PC-3 (cell line): Measurements from ENCODE around the gene DLG1. TPM values are rescaled to one million over a fixed set of nuclear protein-coding genes. Genes with fewer than 3 reads are reported as not detected.

Experiments
- ATAC-seq: fragments of 200-7000 bp; cut with Tn5 transposase; 2 replicates; pipeline ENCODE4 v1.9.1; 2020; ENCODE audit warnings: mild to moderate bottlenecking, moderate library complexity
- BruUV-seq: library from RNA; stranded (reverse); fragments of 400-500 nt; replicated peaks from 2 replicates; lab custom pipeline; 2021; lab: Mats Ljungman, UMichigan
- CTCF ChIA-PET: fragments of 300-600 bp; sonication (Branson Sonifier 250); formaldehyde crosslinking; loops from one replicate; lab custom pipeline; 2022; ENCODE audit warnings: antibody characterized with exemption; lab: Charles Lee
- POLR2A ChIA-PET: fragments of 300-600 bp; sonication (Branson Sonifier 250); formaldehyde crosslinking; loops from one replicate; lab custom pipeline; 2022; ENCODE audit warnings: antibody characterized with exemption; ENCODE audit not compliant: unreplicated experiment; lab: Charles Lee
- DNase-seq: peaks from one replicate; pipeline ENCODE4 v3.0.0-alpha.2; 2015
- H2AFZ ChIP-seq: fragments of 300-600 bp; sonication (generic); 2 replicates; pipeline ENCODE4 v1.6.0; 2016; ENCODE audit warnings: antibody characterized with exemption, low read length
- H3F3A ChIP-seq: fragments of 300-600 bp; sonication (generic); one replicate; pipeline ENCODE4 v1.6.0; 2017; ENCODE audit warnings: antibody characterized with exemption, low read length, control low read depth, mild to moderate bottlenecking; ENCODE audit not compliant: unreplicated experiment
- H3K27ac ChIP-seq: fragments of 300-600 bp; sonication (generic); 2 replicates; pipeline ENCODE4 v1.5.1; 2016; ENCODE audit warnings: mild to moderate bottlenecking, low read length
- H3K27me3 ChIP-seq: fragments of 300-600 bp; sonication (generic); 2 replicates; pipeline ENCODE4 v1.6.1; 2016; ENCODE audit warnings: low read length, mixed read lengths
- H3K36me3 ChIP-seq: fragments of 300-600 bp; sonication (generic); 2 replicates; pipeline ENCODE4 v1.6.1; 2016; ENCODE audit warnings: low read depth, mixed run types, low read length, mixed read lengths
- H3K4me1 ChIP-seq: fragments of 300-600 bp; sonication (generic); 2 replicates; pipeline ENCODE4 v1.5.1; 2016; ENCODE audit warnings: low read length; ENCODE audit not compliant: insufficient read depth
- H3K4me2 ChIP-seq: fragments of 300-600 bp; sonication (generic); 2 replicates; pipeline ENCODE4 v1.6.0; 2016; ENCODE audit warnings: low read length
- H3K4me3 ChIP-seq: fragments of 300-600 bp; sonication (generic); 2 replicates; pipeline ENCODE4 v1.5.1; 2016; ENCODE audit warnings: mild to moderate bottlenecking, low read length, mixed read lengths
- H3K79me2 ChIP-seq: fragments of 300-600 bp; sonication (generic); 2 replicates; pipeline ENCODE4 v1.6.1; 2017; ENCODE audit warnings: low read length, mixed read lengths
- H3K9ac ChIP-seq: fragments of 300-600 bp; sonication (generic); 2 replicates; pipeline ENCODE4 v1.6.0; 2016; ENCODE audit warnings: mild to moderate bottlenecking, low read length
- H3K9me2 ChIP-seq: fragments of 300-600 bp; sonication (generic); replicated peaks from 2 replicates; pipeline ENCODE4 v1.6.1; 2016; ENCODE audit warnings: mixed run types, low read length, mixed read lengths
- H3K9me3 ChIP-seq: fragments of 300-600 bp; sonication (generic); 2 replicates; pipeline ENCODE4 v1.6.1; 2016; ENCODE audit warnings: low read length, mixed read lengths
- H4K20me1 ChIP-seq: fragments of 300-600 bp; sonication (generic); 2 replicates; pipeline ENCODE4 v1.6.1; 2016; ENCODE audit warnings: low read length, mixed read lengths
- EZH2 ChIP-seq: fragments of 300-600 bp; sonication (generic); IDR thresholded peaks from one replicate; pipeline ENCODE4 v1.6.1; 2017; ENCODE audit warnings: antibody characterized with exemption, mild to moderate bottlenecking, low read length; ENCODE audit not compliant: unreplicated experiment
- EZH2phosphoT487 ChIP-seq: fragments of 300-600 bp; sonication (generic); IDR thresholded peaks from 2 replicates; pipeline ENCODE4 v1.6.1; 2018; ENCODE audit warnings: mild to moderate bottlenecking, antibody characterized with exemption, low read length, borderline replicate concordance
- intact Hi-C: fragments of 100-400 bp; cut with micrococcal nuclease; formaldehyde crosslinking; loops from 2 replicates; pipeline ENCODE4 v1.9.0; 2023
- total RNA-seq: library from RNA; depleted of rRNA; stranded (reverse); fragments of >200 nt; gene quantifications from 2 replicates; pipeline ENCODE4 v1.2.3, GENCODE V29; 2014
- TF ChIP-seq, protein P1 (sequence below): fragments of 300-600 bp; sonication (generic); conservative IDR thresholded peaks from 2 replicates; pipeline ENCODE4 v1.5.1; 2017; ENCODE audit warnings: antibody characterized with exemption, low read depth, mild to moderate bottlenecking, low read length

DLG1 gene
- total RNA-seq, 1 experiment from 2014 or later: 60.8 TPM

DNA sequence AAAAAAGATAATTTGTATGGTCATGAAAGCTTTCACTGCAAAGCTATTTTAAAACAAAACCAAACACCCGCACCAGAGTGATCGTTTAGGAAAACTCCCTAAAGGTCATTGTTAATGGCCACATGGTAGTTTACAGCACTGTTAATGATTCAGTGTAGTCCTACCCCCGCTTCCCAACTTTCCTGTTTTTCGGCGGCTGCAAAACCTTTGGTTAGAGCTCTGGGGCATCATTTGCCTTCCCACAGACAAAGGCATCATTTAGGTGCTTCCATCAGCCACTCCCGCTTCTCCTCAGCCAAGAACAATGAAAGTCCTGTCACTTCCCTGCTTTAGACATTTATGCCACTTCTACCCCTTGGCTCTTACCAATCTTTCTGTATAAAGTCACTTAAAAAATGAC lies 279.4 kb downstream of the DLG1 start:
- H3K4me2 ChIP-seq: no peak overlapping the region
- H3K9ac ChIP-seq: no peak overlapping the region
- ATAC-seq: peak; percentile 8; the same call in 1 of the 2 replicates
- no peak overlapping the region for H2AFZ ChIP-seq
- intact Hi-C loops: no loop called here
- no peaks in the 10 kb centered on the region for H3F3A ChIP-seq
- no peaks in the 10 kb centered on the region for H3K4me1 ChIP-seq
- TF ChIP-seq, protein P1, sequence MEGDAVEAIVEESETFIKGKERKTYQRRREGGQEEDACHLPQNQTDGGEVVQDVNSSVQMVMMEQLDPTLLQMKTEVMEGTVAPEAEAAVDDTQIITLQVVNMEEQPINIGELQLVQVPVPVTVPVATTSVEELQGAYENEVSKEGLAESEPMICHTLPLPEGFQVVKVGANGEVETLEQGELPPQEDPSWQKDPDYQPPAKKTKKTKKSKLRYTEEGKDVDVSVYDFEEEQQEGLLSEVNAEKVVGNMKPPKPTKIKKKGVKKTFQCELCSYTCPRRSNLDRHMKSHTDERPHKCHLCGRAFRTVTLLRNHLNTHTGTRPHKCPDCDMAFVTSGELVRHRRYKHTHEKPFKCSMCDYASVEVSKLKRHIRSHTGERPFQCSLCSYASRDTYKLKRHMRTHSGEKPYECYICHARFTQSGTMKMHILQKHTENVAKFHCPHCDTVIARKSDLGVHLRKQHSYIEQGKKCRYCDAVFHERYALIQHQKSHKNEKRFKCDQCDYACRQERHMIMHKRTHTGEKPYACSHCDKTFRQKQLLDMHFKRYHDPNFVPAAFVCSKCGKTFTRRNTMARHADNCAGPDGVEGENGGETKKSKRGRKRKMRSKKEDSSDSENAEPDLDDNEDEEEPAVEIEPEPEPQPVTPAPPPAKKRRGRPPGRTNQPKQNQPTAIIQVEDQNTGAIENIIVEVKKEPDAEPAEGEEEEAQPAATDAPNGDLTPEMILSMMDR: no peak
- no peak for TF ChIP-seq EZH2phosphoT487
- no peak for TF ChIP-seq EZH2
- ChIA-PET CTCF (no interaction called here), POLR2A (no interaction called here)
- no peak overlapping the region for H3K27ac ChIP-seq
- H3K36me3 ChIP-seq: no peaks in the 10 kb centered on the region
- H3K9me2 ChIP-seq: no peaks in the 10 kb centered on the region
- no peaks in the 10 kb centered on the region for H3K9me3 ChIP-seq
- H3K4me3 ChIP-seq: no peak overlapping the region
- H3K79me2 ChIP-seq: no peaks in the 10 kb centered on the region
- no peak for DNase-seq
- H4K20me1 ChIP-seq: no peaks in the 10 kb centered on the region
- BruUV-seq: no TSS peak
- H3K27me3 ChIP-seq: no peaks in the 10 kb centered on the region

DNA sequence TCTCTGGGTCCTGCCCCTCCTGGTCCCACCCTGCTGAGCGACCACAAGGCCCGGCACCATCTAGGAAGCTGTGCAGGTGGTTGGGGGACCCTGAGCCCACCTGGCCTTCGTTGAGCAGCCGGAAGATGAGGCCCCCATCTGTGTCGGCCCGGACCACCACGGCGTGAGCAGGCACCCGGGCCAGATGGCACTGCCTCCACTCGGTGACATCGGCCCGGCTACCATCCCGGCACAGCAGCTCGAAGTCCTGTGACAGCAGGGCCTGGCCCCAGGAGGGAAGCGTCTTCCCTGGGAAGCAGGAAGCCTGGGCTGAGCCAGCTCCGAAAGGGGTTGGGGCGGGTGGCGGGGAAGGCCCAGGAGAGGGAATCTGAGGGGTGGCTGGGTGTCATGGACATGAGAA lies 281.4 kb downstream of the DLG1 start:
- DNase-seq: no peak
- no peak for ATAC-seq
- Histone ChIP-seq H2AFZ (no peak overlapping the region), H3K4me2 (no peak overlapping the region), H3K79me2 (no peaks in the 10 kb centered on the region), H4K20me1 (no peaks in the 10 kb centered on the region), H3K4me3 (no peak overlapping the region), H3K36me3 (no peaks in the 10 kb centered on the region), H3K9me2 (no peaks in the 10 kb centered on the region), H3K4me1 (no peaks in the 10 kb centered on the region), H3K9me3 (no peaks in the 10 kb centered on the region), H3F3A (no peaks in the 10 kb centered on the region), H3K9ac (no peak overlapping the region), H3K27me3 (no peaks in the 10 kb centered on the region), H3K27ac (no peak overlapping the region)
- TF ChIP-seq, protein P1: no peak
- no peak for TF ChIP-seq EZH2phosphoT487
- TF ChIP-seq EZH2: no peak
- BruUV-seq: no TSS peak
- ChIA-PET POLR2A (no interaction called here), CTCF (no interaction called here)
- intact Hi-C loops: no loop called here

DNA sequence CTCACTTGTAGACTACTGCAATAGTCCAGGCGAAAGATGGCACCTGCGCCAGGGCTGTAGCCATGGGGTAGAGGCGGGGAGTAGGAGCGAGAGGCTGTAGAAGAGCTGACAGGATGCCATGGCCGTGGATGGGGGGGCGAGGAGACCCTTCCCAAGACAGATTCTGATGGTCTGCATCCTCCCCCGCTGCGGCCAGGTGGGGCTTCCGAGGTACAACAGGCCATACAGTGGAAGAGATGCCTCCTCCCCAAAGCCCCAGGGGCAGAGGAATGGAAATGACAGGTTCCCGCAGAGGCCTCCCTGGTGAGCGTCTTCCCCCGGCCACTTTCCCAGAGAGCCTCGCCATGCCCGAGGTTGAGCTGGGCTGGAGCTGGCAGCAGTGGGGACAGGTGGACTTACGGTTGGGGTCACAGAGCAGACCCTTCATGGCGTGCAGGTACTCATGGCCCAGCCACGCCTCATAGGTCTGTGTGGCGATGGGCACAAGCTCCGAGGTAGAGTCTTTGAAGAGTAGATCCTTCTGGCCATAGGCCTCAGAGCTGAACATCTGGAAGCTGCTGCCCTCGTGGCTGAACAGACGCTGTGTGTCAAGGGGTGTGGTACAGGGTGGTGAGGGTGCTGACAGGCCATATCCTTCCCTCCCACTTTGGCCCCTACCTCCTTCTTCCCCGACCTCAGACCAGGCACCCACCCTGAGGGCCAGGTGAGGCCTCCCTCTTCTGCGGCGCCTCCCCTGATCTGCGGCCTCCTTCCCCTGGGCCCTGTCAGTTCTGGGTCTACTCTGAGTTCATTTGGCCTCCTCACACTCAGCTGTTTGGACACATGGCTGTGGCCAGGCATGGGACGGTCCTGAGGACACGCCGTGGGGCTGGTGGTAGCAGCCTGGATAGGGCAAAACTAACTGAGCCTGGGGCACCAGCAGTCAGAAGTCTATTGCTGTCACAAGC lies 282.3 kb downstream of the DLG1 start:
- intact Hi-C loops: no loop called here
- DNase-seq: no peak
- POLR2A ChIA-PET: no interaction called here
- no peaks in the 10 kb centered on the region for H3F3A ChIP-seq
- CTCF ChIA-PET: interaction anchor here (0.8 kb wide), 1 partner anchor 13 kb away, joined by 9 read pairs; no protein-coding TSS in a partner anchor
- no TSS peak for BruUV-seq
- ATAC-seq: peak; percentile 19; the same call in 1 of the 2 replicates
- H3K4me2 ChIP-seq: no peak overlapping the region
- no peaks in the 10 kb centered on the region for H3K79me2 ChIP-seq
- no peak for TF ChIP-seq EZH2phosphoT487
- no peak for TF ChIP-seq EZH2
- TF ChIP-seq, protein P1: no peak
- no peak overlapping the region for H2AFZ ChIP-seq
- no peak overlapping the region for H3K27ac ChIP-seq
- H3K9me2 ChIP-seq: no peaks in the 10 kb centered on the region
- H3K27me3 ChIP-seq: no peaks in the 10 kb centered on the region
- no peaks in the 10 kb centered on the region for H3K9me3 ChIP-seq
- H3K4me3 ChIP-seq: no peak overlapping the region
- no peaks in the 10 kb centered on the region for H3K36me3 ChIP-seq
- no peak overlapping the region for H3K9ac ChIP-seq
- no peaks in the 10 kb centered on the region for H3K4me1 ChIP-seq
- H4K20me1 ChIP-seq: no peaks in the 10 kb centered on the region
